Measurements from ENCODE around the gene ARSJ.

DNA sequence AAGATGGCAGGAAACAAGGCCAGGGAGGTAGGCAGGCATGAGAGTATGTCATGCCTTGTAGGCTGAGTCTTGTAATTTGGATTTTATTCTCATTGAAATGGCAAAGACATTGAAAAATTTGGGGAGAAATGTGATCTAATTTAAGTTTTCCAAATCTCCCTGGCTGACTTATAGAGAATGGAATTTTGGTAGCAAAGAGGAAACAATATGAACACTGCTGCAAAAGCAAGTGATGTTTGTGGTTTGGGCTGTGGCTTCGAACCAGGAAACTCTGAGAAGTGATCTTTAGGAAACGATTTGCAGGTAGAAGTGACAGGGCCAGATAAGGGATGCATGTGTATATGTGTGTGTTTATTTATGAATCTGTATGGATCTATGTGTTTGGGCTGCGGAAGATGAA lies 35.6 kb downstream of the ARSJ start:
- TF ChIP-seq EZH2 (IDR thresholded peaks at IDR 0.05; ENCODE audit: low read length) = no peak
- TF ChIP-seq, protein P1, sequence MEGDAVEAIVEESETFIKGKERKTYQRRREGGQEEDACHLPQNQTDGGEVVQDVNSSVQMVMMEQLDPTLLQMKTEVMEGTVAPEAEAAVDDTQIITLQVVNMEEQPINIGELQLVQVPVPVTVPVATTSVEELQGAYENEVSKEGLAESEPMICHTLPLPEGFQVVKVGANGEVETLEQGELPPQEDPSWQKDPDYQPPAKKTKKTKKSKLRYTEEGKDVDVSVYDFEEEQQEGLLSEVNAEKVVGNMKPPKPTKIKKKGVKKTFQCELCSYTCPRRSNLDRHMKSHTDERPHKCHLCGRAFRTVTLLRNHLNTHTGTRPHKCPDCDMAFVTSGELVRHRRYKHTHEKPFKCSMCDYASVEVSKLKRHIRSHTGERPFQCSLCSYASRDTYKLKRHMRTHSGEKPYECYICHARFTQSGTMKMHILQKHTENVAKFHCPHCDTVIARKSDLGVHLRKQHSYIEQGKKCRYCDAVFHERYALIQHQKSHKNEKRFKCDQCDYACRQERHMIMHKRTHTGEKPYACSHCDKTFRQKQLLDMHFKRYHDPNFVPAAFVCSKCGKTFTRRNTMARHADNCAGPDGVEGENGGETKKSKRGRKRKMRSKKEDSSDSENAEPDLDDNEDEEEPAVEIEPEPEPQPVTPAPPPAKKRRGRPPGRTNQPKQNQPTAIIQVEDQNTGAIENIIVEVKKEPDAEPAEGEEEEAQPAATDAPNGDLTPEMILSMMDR (optimal IDR thresholded peaks at IDR 0.05 in 1 of 3, IDR thresholded peaks at IDR 0.05 in 1 of 3, conservative IDR thresholded peaks at IDR 0.05 in 1 of 3; ENCODE audit: extremely low read depth in 1 of 3, insufficient read depth in 2 of 3, low read length in 3 of 3) = no peak

All from keratinocyte (primary cell).